GM20431 (cell line): ENCODE results near the gene CNNM2.

Experiments
- in situ Hi-C: fragments of 300-500 bp; cut with MseI, MboI; formaldehyde crosslinking; loops from one replicate; pipeline ENCODE4 v1.15.0; 2020; ENCODE audit warnings: low sequenced_read_pairs; ENCODE audit not compliant: unreplicated experiment

Gene CNNM2

GRCh38 chr10:102917962-102918816, at the start of gene CNNM2:
CNNM2 (plus strand) TSS chr10:102918294; CDS start chr10:102918481, 187 bp downstream.
- in situ Hi-C loops: loop anchor here (10.0 kb wide), 2 partner anchors 147 to 327 kb away; partner anchors contain the start of gene RPEL1

- in situ Hi-C loops: no loop called here
These were observed 49.2 kb upstream of the CNNM2 start for GRCh38 chr10:102868911-102869257.

GRCh38 chr10:102869258-102870198, 48.6 kb upstream of the CNNM2 start, which contains the start of gene AS3MT:
AS3MT (plus strand) TSS chr10:102869470; CDS start chr10:102869593, 123 bp downstream.
- in situ Hi-C loops: no loop called here

GRCh38 chr10:102870221-102870620, 47.9 kb upstream of the CNNM2 start:
- in situ Hi-C loops: no loop called here

GRCh38 chr10:102872163-102872562, 45.9 kb upstream of the CNNM2 start:
- in situ Hi-C loops: no loop called here

- in situ Hi-C loops: no loop called here
These were observed 41.3 kb upstream of the CNNM2 start for GRCh38 chr10:102876747-102877153.

- in situ Hi-C loops: no loop called here
These were observed 39.5 kb upstream of the CNNM2 start for GRCh38 chr10:102878629-102879028.

- in situ Hi-C loops: no loop called here
These were observed 37.8 kb upstream of the CNNM2 start for GRCh38 chr10:102880256-102880655.

GRCh38 chr10:102888048-102888447, 30.0 kb upstream of the CNNM2 start:
- in situ Hi-C loops: no loop called here

- in situ Hi-C loops: loop anchor here (10.0 kb wide), 1 partner anchor 60 kb away; the partner anchor contains the start of gene CYP17A1
These were observed 23.5 kb upstream of the CNNM2 start for GRCh38 chr10:102894466-102895213.

- in situ Hi-C loops: no loop called here
These were observed 18.1 kb upstream of the CNNM2 start for GRCh38 chr10:102900006-102900405.

- in situ Hi-C loops: no loop called here
These were observed 13.7 kb upstream of the CNNM2 start for GRCh38 chr10:102904346-102904745.

- in situ Hi-C loops: no loop called here
These were observed 11.6 kb upstream of the CNNM2 start for GRCh38 chr10:102906507-102906906.

GRCh38 chr10:102914781-102915180, 3.3 kb upstream of the CNNM2 start:
- in situ Hi-C loops: loop anchor here (10.0 kb wide), 2 partner anchors 150 to 330 kb away; partner anchors contain the start of gene RPEL1

- in situ Hi-C loops: loop anchor here (10.0 kb wide), 2 partner anchors 149 to 329 kb away; partner anchors contain the start of gene RPEL1
These were observed 1.9 kb upstream of the CNNM2 start for GRCh38 chr10:102916173-102916572.

- in situ Hi-C loops: loop anchor here (10.0 kb wide), 2 partner anchors 147 to 327 kb away; partner anchors contain the start of gene RPEL1
These were observed 656 bp upstream of the CNNM2 start for GRCh38 chr10:102917314-102917961.

- in situ Hi-C loops: loop anchor here (10.0 kb wide), 2 partner anchors 146 to 326 kb away; partner anchors contain the start of gene RPEL1
These were observed 737 bp downstream of the CNNM2 start for GRCh38 chr10:102918817-102919245.

- in situ Hi-C loops: loop anchor here (10.0 kb wide), 2 partner anchors 145 to 325 kb away; partner anchors contain the start of gene RPEL1
These were observed 1.3 kb downstream of the CNNM2 start for GRCh38 chr10:102919246-102919959.
